Measurements from ENCODE around the gene ZNF444.
A peak's percentile ranks its signal among the peaks of the same experiment; 100 is the strongest.

The ZNF444 gene

GRCh38 chr19:56107626-56108351, 33.3 kb upstream of the ZNF444 start:
- no peak for DNase-seq

- DNase-seq, result no peak
These were observed 32.5 kb upstream of the ZNF444 start for GRCh38 chr19:56108447-56109195.

- DNase-seq, result no peak
These were observed 31.9 kb upstream of the ZNF444 start for GRCh38 chr19:56109226-56109625.

GRCh38 chr19:56110515-56111448, 30.3 kb upstream of the ZNF444 start:
- DNase-seq, result no peak

- DNase-seq, result peak in 1 of 5 donors; percentile 62
These were observed 29.3 kb upstream of the ZNF444 start for GRCh38 chr19:56111601-56112312.

GRCh38 chr19:56112313-56112709, 28.8 kb upstream of the ZNF444 start:
- DNase-seq, result no peak

- no peak for DNase-seq
These were observed 27.9 kb upstream of the ZNF444 start for GRCh38 chr19:56113074-56113632.

GRCh38 chr19:56114051-56114777, 26.9 kb upstream of the ZNF444 start:
- no peak for DNase-seq

- no peak for DNase-seq
These were observed 26.3 kb upstream of the ZNF444 start for GRCh38 chr19:56114778-56115110.

GRCh38 chr19:56115490-56115889, 25.6 kb upstream of the ZNF444 start:
- no peak for DNase-seq

GRCh38 chr19:56116606-56117005, 24.5 kb upstream of the ZNF444 start:
- no peak for DNase-seq

GRCh38 chr19:56117376-56117884, 23.7 kb upstream of the ZNF444 start:
- DNase-seq, result no peak

GRCh38 chr19:56117889-56118288, 23.2 kb upstream of the ZNF444 start:
- DNase-seq, result no peak

GRCh38 chr19:56118666-56119581, 22.2 kb upstream of the ZNF444 start:
- DNase-seq, result no peak

- no peak for DNase-seq
These were observed 21.5 kb upstream of the ZNF444 start for GRCh38 chr19:56119582-56119978.

- DNase-seq, result no peak
These were observed 21.1 kb upstream of the ZNF444 start for GRCh38 chr19:56120002-56120370.

- peak; percentile 67 to 83 (median 72) for DNase-seq
These were observed 20.5 kb upstream of the ZNF444 start for GRCh38 chr19:56120371-56121179.

GRCh38 chr19:56121180-56122167, 19.6 kb upstream of the ZNF444 start, which contains the start of gene ZNF787:
ZNF787 (minus strand) TSS chr19:56121295; CDS start chr19:56103217, 18,078 bp downstream.
- DNase-seq, result peak; percentile 91 to 97 (median 92)

Measured in T-helper 1 cell (primary cell).